MM.1S (cell line): ENCODE results near the gene PRMT7.

Experiments used
- DNase-seq: peaks from one replicate; pipeline ENCODE4 v3.0.0-alpha.2; 2015
- H2AFZ ChIP-seq: fragments of 300-600 bp; sonication (generic); 2 replicates; pipeline ENCODE4 v1.6.0; 2016; ENCODE audit warnings: antibody characterized with exemption, low read length
- H3F3A ChIP-seq: fragments of 300-600 bp; sonication (generic); 2 replicates; pipeline ENCODE4 v1.6.1; 2016; ENCODE audit warnings: mild to moderate bottlenecking, antibody characterized with exemption, low read length, moderate library complexity, mixed read lengths; ENCODE audit not compliant: insufficient read depth
- H3K27ac ChIP-seq: fragments of 300-600 bp; sonication (generic); 2 replicates; pipeline ENCODE4 v1.5.1; 2016; ENCODE audit warnings: mild to moderate bottlenecking, low read length
- H3K27me3 ChIP-seq: fragments of 300-600 bp; sonication (generic); replicated peaks from 2 replicates; pipeline ENCODE4 v1.6.0; 2016; ENCODE audit warnings: low read length; ENCODE audit not compliant: insufficient read depth
- H3K36me3 ChIP-seq: fragments of 300-600 bp; sonication (generic); replicated peaks from 2 replicates; pipeline ENCODE4 v1.6.1; 2016; ENCODE audit warnings: mild to moderate bottlenecking, low read length, mixed read lengths; ENCODE audit not compliant: insufficient read depth
- H3K4me1 ChIP-seq: fragments of 300-600 bp; sonication (generic); 2 replicates; pipeline ENCODE4 v1.6.1; 2016; ENCODE audit warnings: low read length, mixed read lengths
- H3K4me2 ChIP-seq: fragments of 300-600 bp; sonication (generic); 2 replicates; pipeline ENCODE4 v1.6.0; 2016; ENCODE audit warnings: low read depth, low read length
- H3K4me3 ChIP-seq: fragments of 300-600 bp; sonication (generic); 2 replicates; pipeline ENCODE4 v1.5.1; 2016; ENCODE audit warnings: low read length, mixed read lengths
- H3K79me2 ChIP-seq: fragments of 300-600 bp; sonication (generic); 2 replicates; pipeline ENCODE4 v1.6.1; 2016; ENCODE audit warnings: mixed run types, low read length, mixed read lengths
- H3K9ac ChIP-seq: fragments of 300-600 bp; sonication (generic); 2 replicates; pipeline ENCODE4 v1.6.1; 2016; ENCODE audit warnings: low read length, mixed read lengths
- H3K9me2 ChIP-seq: fragments of 300-600 bp; sonication (generic); replicated peaks from 2 replicates; pipeline ENCODE4 v1.6.1; 2016; ENCODE audit warnings: mild to moderate bottlenecking, low read length, mixed read lengths; ENCODE audit not compliant: insufficient read depth
- H3K9me3 ChIP-seq: fragments of 300-600 bp; sonication (generic); replicated peaks from 2 replicates; pipeline ENCODE4 v1.6.1; 2016; ENCODE audit warnings: mild to moderate bottlenecking, low read length, mixed read lengths; ENCODE audit not compliant: insufficient read depth
- H4K20me1 ChIP-seq: fragments of 300-600 bp; sonication (generic); 2 replicates; pipeline ENCODE4 v1.6.1; 2016; ENCODE audit warnings: mild to moderate bottlenecking, low read length, moderate library complexity, mixed read lengths; ENCODE audit not compliant: insufficient read depth
- EZH2 ChIP-seq: fragments of 300-600 bp; sonication (generic); optimal IDR thresholded peaks from 2 replicates; pipeline ENCODE3; 2017; ENCODE audit warnings: low read depth, mild to moderate bottlenecking, antibody characterized with exemption, low read length, mixed read lengths
- EZH2phosphoT487 ChIP-seq: fragments of 300-600 bp; sonication (generic); IDR thresholded peaks from 2 replicates; pipeline ENCODE4 v1.6.1; 2018; ENCODE audit warnings: antibody characterized with exemption, low read length
- TF ChIP-seq, protein P1 (sequence below): fragments of 300-600 bp; sonication (generic); IDR thresholded peaks from 2 replicates; pipeline ENCODE4 v1.5.1; 2016; ENCODE audit warnings: antibody characterized with exemption, low read length, mixed read lengths

The PRMT7 gene

DNA sequence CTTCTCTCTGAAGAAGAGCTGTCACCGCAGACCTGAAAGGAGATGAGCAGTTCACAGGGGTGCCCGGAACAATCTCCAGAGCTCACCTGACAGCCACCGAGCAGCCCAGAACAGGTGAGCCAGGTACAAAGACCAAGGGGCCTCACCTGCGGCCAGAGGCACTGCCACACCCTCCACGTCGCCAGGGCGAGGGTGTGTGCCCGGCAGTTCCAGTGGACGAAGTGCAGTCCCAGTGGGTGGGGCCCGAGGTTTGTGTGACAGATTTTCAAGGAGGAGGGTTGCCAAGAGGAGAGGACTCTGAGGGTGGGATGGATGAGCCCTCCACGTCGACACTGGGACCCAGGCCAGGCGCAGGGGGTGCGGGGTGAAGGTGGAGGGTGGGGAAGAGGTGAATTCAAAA lies 75.8 kb downstream of the PRMT7 start:
- no peak overlapping the region for H3K9ac ChIP-seq

DNA sequence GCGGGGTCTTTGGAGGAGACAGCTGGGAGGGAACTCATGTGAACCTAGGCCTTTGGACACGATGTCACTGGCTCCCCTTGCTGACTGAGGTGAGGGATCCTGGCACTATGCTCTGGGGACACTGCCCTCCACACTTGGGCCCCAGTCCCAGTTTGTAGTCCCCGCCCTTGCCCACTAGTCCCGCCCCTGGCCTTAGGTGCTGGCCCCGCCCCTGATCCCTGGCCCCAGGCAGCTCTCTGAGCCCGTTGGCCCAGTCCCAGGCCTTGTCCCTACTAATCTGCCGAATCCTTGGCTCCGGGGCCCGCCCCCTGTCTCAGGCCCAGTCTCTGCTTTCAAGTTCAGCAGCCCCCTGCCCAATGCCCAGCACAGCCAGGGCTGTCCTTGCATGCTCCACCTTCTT lies 76.5 kb downstream of the PRMT7 start:
- H3K79me2 ChIP-seq = no peaks in the 10 kb centered on the region
- no peak overlapping the region for H3K4me3 ChIP-seq
- H3F3A ChIP-seq = peaks cover 29% of the 10 kb centered on the region
- peaks cover 34% of the 10 kb centered on the region for H3K4me1 ChIP-seq
- H3K9ac ChIP-seq = no peak overlapping the region
- no peak for DNase-seq
- H2AFZ ChIP-seq = no peak overlapping the region
- no peaks in the 10 kb centered on the region for H3K36me3 ChIP-seq
- no peaks in the 10 kb centered on the region for H4K20me1 ChIP-seq
- no peak overlapping the region for H3K27ac ChIP-seq
- no peak overlapping the region for H3K4me2 ChIP-seq
- no peaks in the 10 kb centered on the region for H3K9me2 ChIP-seq
- H3K9me3 ChIP-seq = no peaks in the 10 kb centered on the region
- no peaks in the 10 kb centered on the region for H3K27me3 ChIP-seq
- TF ChIP-seq EZH2phosphoT487 (no peak), EZH2 (no peak)
- TF ChIP-seq, protein P1, sequence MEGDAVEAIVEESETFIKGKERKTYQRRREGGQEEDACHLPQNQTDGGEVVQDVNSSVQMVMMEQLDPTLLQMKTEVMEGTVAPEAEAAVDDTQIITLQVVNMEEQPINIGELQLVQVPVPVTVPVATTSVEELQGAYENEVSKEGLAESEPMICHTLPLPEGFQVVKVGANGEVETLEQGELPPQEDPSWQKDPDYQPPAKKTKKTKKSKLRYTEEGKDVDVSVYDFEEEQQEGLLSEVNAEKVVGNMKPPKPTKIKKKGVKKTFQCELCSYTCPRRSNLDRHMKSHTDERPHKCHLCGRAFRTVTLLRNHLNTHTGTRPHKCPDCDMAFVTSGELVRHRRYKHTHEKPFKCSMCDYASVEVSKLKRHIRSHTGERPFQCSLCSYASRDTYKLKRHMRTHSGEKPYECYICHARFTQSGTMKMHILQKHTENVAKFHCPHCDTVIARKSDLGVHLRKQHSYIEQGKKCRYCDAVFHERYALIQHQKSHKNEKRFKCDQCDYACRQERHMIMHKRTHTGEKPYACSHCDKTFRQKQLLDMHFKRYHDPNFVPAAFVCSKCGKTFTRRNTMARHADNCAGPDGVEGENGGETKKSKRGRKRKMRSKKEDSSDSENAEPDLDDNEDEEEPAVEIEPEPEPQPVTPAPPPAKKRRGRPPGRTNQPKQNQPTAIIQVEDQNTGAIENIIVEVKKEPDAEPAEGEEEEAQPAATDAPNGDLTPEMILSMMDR = no peak

More for the DNA sequence above, 75.8 kb downstream of the PRMT7 start:
- Histone ChIP-seq H3K27me3 (no peaks in the 10 kb centered on the region), H3K4me1 (peaks cover 41% of the 10 kb centered on the region), H3K79me2 (no peaks in the 10 kb centered on the region), H3K27ac (no peak overlapping the region), H3K36me3 (no peaks in the 10 kb centered on the region), H3F3A (peaks cover 32% of the 10 kb centered on the region), H3K9me2 (no peaks in the 10 kb centered on the region), H3K9me3 (no peaks in the 10 kb centered on the region), H4K20me1 (no peaks in the 10 kb centered on the region), H3K4me3 (no peak overlapping the region), H2AFZ (no peak overlapping the region), H3K4me2 (no peak overlapping the region)
- DNase-seq = no peak
- TF ChIP-seq, protein P1 = no peak

DNA sequence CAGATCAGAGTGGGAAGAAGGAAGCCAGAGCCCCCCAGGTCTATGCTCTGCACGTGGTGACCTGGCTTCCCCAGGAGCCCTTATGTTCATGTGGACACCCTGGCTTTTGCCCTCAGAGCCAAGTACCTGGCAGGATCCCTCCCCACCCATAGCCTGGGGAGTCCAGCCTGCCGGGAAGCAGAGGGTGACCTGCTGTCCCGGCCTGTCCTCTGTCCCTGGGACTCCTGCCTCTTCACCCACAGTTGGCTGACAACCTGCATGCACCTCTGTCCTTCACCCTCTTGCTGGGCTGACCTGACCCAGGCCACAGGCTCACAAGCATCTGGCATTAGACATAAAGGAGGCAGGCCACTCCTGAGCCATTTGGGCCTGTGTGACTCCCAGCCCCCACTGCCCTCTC lies 77.3 kb downstream of the PRMT7 start:
- Histone ChIP-seq H3K36me3 (no peaks in the 10 kb centered on the region), H3K27ac (no peak overlapping the region), H3K4me1 (peaks cover 26% of the 10 kb centered on the region), H3F3A (peaks cover 21% of the 10 kb centered on the region), H3K9me2 (no peaks in the 10 kb centered on the region), H3K27me3 (no peaks in the 10 kb centered on the region), H3K9me3 (no peaks in the 10 kb centered on the region), H3K4me3 (no peak overlapping the region), H3K4me2 (no peak overlapping the region), H3K9ac (no peak overlapping the region), H3K79me2 (no peaks in the 10 kb centered on the region), H4K20me1 (no peaks in the 10 kb centered on the region), H2AFZ (no peak overlapping the region)
- TF ChIP-seq EZH2 = no peak
- TF ChIP-seq, protein P1 = no peak
- TF ChIP-seq EZH2phosphoT487 = no peak
- no peak for DNase-seq

DNA sequence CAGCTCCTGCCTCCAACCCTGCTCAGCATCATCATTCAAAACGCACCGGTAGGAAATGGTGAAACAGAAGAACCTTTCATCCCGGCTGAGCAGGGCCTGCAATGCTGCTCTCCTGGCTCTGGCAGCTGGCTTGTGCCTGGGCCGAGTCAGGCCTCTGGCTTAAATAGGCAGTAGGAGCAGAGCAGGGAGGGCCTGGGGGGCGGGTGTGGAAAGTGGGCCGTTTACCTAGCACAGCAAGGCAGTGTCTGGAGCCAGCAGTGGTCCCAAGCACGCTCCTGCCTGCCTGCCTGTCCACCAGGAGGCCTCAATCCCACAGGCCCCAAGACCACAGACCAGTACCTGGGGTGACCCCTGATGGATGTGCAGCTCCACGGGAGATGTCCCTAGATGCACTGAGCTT lies 78.2 kb downstream of the PRMT7 start:
- Histone ChIP-seq H3K9me3 (no peaks in the 10 kb centered on the region), H3K9me2 (no peaks in the 10 kb centered on the region)
- DNase-seq = no peak

More for the DNA sequence above, 78.2 kb downstream of the PRMT7 start:
- H4K20me1 ChIP-seq = no peaks in the 10 kb centered on the region
- no peak overlapping the region for H2AFZ ChIP-seq
- H3K79me2 ChIP-seq = no peaks in the 10 kb centered on the region
- H3F3A ChIP-seq = peaks cover 12% of the 10 kb centered on the region
- no peak for TF ChIP-seq EZH2
- TF ChIP-seq EZH2phosphoT487 = no peak
- TF ChIP-seq, protein P1 = no peak
- no peak overlapping the region for H3K27ac ChIP-seq
- H3K27me3 ChIP-seq = no peaks in the 10 kb centered on the region
- no peak overlapping the region for H3K4me3 ChIP-seq
- no peaks in the 10 kb centered on the region for H3K36me3 ChIP-seq
- H3K4me1 ChIP-seq = peaks cover 17% of the 10 kb centered on the region
- H3K4me2 ChIP-seq = no peak overlapping the region
- no peak overlapping the region for H3K9ac ChIP-seq
